GM18505 (cell line): Measurements from ENCODE around the gene SPIRE1.
"Not testable (repeated sequence)": the region's sequence is repeated elsewhere in the genome, so short reads cannot be mapped to it uniquely, and the experiment has no call there.

Experiments
- ATAC-seq: cut with Tn5 transposase; IDR thresholded peaks from one replicate; pipeline ENCODE4 v1.9.1; 2021; ENCODE audit not compliant: unreplicated experiment
- POLR2A ChIP-seq: IDR thresholded peaks from 4 replicates; pipeline ENCODE4 v1.6.1; 2011; ENCODE audit warnings: borderline replicate concordance; ENCODE audit not compliant: insufficient read depth, insufficient read length; ENCODE audit errors: extremely low read depth

Gene SPIRE1

DNA sequence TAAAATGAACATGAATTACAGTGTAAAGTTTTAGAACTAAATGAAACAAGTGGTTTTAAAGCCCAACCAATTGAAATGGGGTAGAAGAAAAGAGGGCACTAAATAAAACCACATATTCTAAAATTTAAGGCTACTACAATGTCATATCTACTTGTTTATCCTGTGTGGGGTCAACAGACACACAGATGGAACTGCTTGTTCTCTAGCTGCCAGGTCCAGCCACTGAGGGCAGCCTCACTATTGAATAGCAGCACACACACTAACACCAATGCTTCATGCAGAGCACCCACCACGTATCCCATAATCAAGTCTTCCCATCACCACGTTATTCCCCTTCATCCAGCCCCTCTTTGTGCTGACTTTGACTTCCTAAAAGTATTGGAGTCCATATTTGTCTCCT, 88.1 kb downstream of the SPIRE1 start:
- no peak for ATAC-seq
- no peak for TF ChIP-seq POLR2A

DNA sequence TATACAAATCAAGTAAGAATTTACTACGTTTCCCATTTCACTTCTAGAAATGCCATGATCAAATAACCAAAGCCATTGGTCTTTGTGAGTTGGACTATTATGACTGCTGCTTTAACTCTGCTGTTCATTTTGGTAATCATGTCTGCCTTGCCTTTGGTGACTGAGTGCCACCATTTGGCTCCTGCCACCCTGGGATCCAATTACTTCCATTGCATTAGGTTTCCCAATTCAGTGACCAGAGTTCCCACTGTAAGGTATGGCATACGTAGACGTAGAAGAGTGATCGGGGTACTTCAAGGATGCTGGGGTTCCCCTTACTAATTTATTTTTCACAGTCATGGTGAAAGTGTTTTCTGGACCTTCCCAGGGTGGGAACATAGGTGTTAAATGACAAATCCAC, 90.1 kb downstream of the SPIRE1 start:
- no peak for TF ChIP-seq POLR2A
- ATAC-seq, result no peak

DNA sequence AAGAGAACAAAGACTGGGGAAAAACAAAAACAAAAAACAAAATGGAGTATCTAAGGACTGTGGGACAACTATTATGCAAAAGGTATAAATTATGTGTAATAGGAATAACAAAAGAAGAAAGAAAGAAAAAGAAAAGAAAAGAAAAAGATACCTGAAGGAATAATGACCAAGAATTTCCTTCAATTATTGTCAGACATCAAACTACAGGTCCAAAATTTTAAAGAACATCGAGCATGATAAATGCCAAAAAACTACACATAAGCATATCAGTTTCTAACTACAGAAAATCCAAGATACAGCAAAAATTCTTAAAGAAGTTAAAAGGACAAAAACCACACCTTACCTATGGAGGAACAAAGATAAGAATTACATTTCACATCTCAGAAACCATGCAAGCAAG, 93.0 kb downstream of the SPIRE1 start:
- ATAC-seq, result no peak
- TF ChIP-seq POLR2A, result no peak

DNA sequence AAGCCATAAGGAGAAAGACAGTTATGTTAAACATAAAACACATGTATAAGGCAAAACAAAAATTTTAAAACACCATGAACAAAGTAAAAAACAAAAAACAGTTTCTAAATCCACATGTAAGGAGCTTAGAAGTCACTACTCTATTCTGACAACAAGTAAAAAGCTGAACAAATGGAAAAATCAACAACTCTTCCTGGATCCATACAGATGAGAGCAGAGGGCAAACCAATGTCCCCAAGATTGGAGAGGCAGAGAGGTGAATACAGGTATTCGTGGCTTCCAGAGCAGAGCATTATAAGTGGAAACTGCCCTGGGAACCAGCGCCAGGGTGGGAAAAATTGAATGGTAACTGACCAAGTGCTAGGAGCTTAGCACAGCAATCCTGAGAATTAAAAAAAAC, 93.5 kb downstream of the SPIRE1 start:
- TF ChIP-seq POLR2A, result no peak
- no peak for ATAC-seq

DNA sequence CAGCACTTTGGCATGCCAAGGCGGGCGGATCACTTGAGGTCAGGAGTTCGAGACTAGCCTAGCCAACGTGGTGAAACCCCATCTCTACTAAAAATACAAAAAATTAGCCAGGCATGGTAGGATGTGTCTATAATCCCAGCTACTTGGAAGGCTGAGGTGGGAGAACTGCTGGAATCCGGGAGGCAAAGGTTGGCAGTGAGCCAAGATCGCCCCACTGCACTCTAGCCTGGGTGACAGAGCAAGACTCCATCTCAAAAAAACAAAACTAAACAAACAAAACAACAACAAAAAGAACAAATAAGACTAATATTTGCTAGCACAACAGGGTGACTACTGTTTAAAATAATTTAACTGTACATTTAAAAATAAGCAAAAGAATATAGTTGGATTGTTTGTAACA, 97.3 kb downstream of the SPIRE1 start:
- not testable (repeated sequence) for ATAC-seq

DNA sequence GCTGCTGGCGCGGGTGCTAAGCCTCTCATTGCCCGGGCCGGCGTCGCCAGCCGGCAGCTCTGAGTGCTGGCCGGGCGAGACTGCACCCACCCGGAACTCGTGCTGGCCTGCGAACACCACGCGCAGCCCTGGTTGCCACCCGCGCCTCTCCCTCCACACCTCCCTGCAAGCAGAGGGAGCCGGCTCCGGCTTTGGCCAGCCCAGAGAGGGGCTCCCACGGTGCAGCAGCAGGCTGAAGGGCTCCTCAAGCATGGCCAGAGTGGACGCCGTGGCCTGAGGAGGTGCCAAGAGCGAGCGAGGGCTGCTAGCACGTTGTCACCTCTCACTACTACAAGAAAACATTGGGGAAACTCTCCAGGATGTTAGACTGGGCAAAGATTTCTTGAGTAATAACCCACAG, 98.6 kb downstream of the SPIRE1 start:
- TF ChIP-seq POLR2A, result no peak
- no peak for ATAC-seq

DNA sequence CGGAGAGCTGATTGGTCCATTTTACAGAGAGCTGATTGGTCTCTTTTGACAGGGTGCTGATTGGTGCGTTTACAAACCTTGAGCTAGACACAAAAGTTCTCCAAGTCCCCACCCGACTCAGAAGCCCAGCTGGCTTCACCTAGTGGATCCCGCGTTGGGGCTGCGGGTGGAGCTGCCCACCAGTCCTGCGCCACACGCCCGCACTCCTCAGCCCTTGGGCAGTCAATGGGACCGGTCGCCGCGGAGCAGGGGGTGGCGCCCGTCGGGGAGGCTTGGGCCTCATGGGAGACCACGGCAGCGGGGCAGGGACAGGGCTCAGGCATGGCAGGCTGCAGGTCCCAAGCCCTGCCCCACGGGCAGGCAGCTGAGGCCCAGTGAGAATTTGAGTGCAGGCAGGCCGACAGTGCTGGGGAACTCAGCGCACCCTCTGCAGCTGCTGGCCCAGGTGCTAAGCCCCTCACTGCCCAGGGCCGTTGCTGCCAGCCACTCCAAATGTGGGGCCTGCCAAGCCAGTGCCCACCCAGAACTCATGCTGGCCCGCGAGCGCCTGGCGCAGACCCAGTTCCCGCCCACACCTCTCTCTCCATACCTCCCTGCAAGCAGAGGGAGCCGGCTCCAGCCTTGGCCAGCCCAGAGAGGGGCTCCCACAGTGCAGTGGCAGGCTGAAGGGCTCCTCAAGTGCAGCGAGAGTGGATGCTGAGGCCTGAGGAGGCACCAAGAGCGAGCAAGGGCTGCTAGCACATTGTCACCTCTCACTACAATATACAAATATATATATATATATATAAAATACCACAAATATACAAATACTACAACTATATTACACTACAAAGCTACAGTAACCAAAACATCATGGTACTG, 100.7 kb downstream of the SPIRE1 start:
- no peak for TF ChIP-seq POLR2A
- ATAC-seq, result no peak

DNA sequence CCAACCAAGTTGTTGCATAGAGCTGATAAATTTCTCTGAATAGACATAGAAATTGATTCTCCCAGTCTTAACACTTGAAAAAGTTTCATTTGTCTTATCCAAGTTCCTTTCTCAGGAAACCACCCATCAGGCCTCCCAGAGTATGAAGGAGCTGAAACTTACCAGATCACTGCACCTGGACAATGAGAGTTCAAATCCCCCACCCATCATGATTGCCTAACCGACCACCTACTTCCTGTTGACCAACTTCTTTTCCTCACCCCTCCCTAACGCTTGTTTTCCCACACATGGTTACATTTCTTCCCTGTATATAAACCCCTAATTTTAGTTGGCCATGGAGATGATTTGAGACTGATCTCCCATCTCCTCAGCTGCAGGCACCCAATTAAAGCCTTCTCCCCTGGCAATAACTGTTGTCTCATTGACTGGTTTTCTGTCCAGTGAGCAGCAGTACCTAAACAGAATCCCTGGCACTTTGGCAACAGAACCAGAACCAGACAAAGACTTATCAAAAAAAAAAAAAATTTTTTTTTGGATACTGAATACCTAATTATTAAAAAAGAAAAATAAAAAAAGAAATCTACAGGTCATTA, 103.0 kb downstream of the SPIRE1 start:
- no peak for ATAC-seq
- no peak for TF ChIP-seq POLR2A

DNA sequence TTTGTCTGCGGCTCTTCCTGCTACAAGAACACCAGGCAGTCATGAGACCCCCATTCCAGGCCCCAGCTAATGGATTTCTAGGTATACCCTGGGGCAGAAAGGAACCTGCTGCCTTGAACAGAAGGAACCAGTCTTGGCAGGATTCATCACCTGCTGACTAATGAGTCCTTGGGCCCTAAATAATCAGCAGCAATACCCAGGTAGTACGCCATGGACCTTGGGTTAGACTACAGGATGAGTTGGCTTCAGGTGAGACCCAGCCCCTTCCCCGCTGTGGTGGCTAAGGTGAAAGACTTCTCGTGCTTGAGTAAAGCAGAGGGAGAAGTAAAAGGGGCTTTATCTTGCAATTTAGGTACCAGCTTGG, 105.0 kb downstream of the SPIRE1 start:
- ATAC-seq, result no peak
- TF ChIP-seq POLR2A, result no peak

DNA sequence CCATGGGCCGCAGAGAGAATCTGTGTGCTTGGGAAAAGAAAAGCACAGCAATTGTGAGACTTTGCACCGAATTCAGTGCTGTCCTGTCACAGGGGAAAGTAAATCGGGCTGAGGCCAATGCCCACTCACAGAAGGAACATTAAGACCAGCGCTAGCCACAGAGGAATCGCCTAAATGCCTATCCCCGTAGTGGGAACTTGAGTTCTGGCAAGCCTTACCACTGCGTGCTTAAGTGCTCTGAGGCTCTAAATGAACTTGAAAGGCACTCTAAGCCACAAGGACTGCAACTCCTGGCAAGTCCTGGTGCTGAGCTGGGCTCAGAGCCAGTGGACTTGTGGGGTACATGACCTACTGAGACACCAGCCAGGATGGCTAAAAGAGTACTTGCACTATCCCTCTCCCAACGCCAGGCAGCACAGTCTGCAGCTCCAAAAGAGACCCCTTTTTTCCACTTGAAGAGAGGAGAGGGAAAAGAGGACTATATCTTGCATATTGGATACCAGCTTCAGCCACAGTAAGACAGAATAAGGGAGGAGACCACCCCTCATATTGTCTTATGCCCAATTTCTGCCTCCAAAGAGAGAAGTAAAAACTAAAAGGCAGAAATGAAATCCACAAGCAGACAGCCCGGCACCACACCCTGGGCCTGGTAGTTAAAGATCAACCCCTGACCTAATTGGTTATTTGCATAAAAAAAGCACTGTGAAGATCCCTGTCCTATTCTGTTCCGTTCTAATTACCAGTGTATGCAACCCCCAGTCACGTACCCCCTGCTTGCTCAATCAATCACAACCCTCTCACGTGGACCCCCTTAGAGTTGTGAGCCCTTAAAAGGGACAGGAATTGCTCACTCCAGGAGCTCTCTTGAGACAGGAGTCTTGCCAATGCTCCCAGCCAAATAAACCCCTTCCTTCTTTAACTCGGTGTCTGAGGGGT, 105.7 kb downstream of the SPIRE1 start:
- not testable (repeated sequence) for ATAC-seq

DNA sequence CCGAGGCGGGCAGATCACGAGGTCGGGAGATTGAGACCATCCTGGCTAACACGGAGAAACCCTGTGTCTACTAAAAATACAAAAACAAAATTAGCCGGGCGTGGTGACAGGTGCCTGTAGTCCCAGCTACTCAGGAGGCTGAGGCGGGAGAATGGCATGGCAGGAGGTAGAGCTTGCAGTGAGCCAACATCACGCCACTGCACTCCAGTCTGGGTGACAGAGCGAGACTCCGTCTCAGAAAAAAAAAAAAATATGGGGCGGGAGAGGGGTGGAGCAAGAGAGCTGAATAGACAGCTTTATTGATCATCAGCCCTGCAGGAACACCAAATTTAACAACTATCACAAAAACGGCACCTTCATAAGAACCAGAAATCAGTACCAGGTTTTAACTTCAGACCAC, 106.4 kb downstream of the SPIRE1 start:
- not testable (repeated sequence) for ATAC-seq

DNA sequence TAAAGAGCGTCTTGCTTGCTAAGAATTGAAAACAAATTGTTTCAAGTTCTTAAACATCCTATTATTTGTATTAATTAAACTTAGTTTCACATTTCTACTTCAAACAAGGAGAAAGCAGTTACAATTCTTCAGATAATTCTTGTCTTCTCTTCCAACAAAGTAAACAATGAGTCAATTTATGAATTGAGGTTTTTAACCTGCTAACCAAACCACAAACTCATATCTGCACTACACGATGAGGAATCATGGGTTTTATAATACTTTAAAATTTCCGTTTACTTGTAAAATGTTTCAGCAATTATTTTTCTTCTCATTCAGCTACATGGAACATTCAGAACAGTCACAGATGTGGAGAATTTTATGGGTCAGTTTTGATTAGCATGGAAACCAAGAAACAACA, 114.2 kb downstream of the SPIRE1 start:
- ATAC-seq, result no peak

DNA sequence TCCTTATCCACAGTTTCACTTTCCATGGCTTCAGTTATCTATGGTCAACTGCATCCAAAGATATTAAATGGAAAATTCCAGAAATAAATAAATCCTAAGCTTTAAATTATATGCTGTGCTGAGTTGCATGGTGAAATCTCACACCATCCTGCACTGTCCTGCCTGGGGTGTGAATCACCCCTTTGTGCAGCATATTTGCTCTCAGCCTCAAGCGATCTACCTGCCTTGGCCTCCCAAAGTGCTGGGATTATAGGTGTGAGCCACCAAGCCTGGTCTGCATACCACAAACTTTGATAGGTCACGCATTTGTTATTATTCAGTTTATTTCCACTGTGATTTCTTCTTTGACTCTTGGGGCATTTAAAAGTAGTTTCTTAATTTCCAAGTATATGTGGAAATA, 117.2 kb downstream of the SPIRE1 start:
- TF ChIP-seq POLR2A, result no peak
- ATAC-seq, result no peak

More for the DNA sequence above, 114.2 kb downstream of the SPIRE1 start:
- TF ChIP-seq POLR2A, result no peak

DNA sequence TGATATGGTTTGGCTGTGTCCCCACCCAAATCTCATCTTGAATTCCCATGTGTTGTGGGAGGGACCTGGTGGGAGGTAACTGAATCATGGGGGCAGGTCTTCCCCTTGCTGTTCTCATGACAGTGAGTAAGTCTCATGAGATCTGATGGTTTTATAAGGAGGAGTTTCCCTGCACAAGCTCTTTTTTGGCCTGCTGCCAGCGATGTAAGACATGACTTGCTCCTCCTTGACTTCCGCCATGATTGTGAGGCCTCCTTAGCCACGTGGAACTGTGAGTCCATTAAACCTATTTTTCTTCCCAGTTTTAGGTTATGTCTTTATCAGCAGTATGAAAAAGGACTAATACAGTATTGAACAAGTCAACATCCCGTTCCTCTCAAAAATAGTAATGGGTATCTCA, 118.7 kb downstream of the SPIRE1 start:
- ATAC-seq, result not testable (repeated sequence)
